Measurements from ENCODE around the gene C4BPA.

DNA sequence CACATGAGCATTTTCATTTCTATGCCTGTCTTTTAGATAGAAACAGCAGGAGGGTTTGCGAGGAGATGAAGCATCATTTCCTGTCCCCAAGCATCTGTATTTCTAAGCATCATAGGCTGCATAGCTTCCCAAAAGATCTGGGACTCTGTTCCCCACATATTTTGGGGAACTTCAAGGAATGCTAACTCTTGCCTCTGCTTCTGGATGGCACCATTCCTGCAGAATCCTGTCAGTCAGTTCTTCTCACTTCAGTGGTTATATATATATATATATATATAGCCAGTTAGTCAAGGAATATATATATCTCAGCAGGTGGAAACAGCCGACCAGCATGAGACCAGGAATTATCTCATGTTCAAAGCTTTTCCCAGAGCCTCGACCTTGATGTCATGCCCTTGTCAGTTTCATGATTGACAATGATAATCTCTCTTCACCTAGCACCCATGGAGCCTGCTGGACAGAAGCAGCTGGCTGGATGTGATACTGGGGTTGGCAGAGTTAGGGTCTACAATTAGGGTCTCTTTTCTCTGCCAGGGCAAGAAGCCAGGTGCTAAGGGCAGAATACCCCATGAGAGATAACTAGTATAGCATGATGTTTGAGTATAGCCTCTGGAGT is 48.5 kb upstream of the C4BPA start:
- TF ChIP-seq NRF1 (IDR thresholded peaks at IDR 0.05; ENCODE audit: low read depth, low read length) (no peak), MXI1 (IDR thresholded peaks at IDR 0.05; ENCODE audit: low read depth, low read length) (no peak), TAF1 (IDR thresholded peaks at IDR 0.05; ENCODE audit: borderline replicate concordance, low read depth, low read length) (no peak), REST (IDR thresholded peaks at IDR 0.05; ENCODE audit: low read depth, low read length) (no peak), YY1 (IDR thresholded peaks at IDR 0.05; ENCODE audit: low read depth) (no peak), RCOR1 (IDR thresholded peaks at IDR 0.05; ENCODE audit: low read length) (no peak), CTCF (IDR thresholded peaks at IDR 0.05) (no peak), POLR2AphosphoS5 (IDR thresholded peaks at IDR 0.05; ENCODE audit: low read depth, low read length) (no peak), JUND (IDR thresholded peaks at IDR 0.05) (no peak)
